Cerebellar cortex (tissue), 1 donor: ENCODE measurements around the gene IGFLR1.
"Not testable (repeated sequence)": the region's sequence is repeated elsewhere in the genome, so short reads cannot be mapped to it uniquely, and the experiment has no call there.

ENCODE experiments used
- DNase-seq: peaks from one replicate; pipeline ENCODE4 v3.0.0-alpha.2; 2015; ENCODE audit warnings: low spot score

IGFLR1 gene

GRCh38 chr19:35739275-35740107 lies 2.8 kb downstream of the IGFLR1 start:
- DNase-seq = no peak

DNA sequence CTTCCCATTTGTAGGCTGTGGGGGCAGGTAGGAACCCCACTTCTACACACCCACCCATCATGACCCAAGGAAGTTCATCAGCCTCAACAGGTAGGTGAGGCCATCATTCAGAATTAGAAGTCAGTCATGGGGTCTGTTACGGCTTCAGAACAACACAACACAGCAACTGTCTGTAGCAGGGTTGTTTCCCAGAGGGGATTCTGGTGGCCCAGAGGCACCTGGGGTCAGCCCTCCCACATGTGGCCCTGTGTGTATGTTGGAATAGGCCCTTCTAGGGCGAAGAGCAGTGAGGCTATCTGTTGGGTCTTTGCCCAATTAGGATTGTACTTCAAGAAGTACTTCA lies 3.4 kb downstream of the IGFLR1 start:
- DNase-seq = no peak

- DNase-seq = no peak
These were observed 4.0 kb downstream of the IGFLR1 start for GRCh38 chr19:35738021-35738886.

GRCh38 chr19:35736913-35737886 lies 5.1 kb downstream of the IGFLR1 start:
- DNase-seq = no peak

DNA sequence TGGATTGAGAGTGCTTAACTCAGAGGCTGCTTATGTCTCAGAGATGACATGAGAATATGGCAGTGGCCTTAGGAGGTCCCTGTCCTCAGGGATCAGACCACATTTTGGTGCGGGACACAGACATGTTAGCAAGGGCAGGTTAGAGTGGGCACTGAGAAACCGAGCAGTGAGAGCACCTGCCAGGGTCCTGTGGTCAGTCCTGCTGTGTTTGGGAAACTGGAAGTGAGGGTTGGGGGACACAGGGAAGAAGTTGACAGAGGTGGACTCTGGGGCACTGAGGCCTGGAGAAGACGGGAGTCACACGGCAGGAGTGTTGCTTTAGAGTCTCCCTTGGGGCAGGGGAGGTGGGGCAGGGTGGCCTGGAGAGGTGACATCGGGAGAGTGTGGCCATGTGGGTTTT lies 7.4 kb downstream of the IGFLR1 start:
- no peak for DNase-seq

DNA sequence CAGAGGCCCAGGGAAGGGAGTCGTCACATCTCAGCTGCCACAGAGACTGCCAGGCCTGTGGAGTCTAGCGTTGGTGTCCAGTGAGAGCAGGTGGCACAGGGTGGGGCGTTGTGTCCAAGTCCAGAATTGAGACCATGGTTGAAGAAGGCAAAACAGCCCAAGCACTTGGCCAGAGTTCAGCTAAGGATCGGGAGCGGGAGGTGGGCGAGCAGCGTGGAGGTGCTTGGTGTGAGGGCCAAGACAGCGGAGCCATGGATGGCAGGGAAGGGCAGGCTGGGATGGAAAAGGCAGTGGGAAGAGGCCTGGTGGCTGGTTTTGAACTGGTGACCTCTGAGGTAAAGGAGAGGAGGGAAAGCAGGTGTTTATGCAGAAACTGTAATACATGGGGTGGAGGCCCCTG lies 8.0 kb downstream of the IGFLR1 start:
- DNase-seq = no peak

- no peak for DNase-seq
These were observed 8.8 kb downstream of the IGFLR1 start for GRCh38 chr19:35733180-35734125.

DNA sequence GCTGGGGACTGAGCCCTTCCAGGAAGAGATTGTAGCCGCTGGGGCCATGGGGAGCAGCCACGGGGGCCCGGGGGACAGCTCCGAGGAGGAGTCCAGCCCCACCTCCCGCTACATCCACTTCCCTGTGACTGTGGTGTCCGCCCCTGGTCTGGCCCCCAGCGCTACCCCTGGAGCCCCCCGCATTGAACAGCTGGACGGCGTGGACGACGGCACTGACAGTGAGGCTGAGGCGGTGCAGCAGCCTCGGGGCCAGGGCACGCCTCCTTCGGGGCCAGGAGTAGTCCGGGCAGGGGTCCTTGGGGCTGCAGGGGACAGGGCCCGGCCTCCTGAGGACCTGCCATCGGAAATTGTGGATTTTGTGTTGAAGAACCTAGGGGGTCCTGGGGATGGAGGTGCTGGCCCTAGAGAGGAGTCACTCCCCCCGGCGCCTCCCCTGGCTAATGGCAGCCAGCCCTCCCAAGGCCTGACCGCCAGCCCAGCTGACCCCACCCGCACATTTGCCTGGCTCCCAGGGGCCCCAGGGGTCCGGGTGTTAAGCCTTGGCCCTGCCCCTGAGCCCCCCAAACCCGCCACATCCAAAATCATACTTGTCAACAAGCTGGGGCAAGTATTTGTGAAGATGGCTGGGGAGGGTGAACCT lies 9.6 kb downstream of the IGFLR1 start:
- DNase-seq = no peak

- no peak for DNase-seq
These were observed 10.4 kb downstream of the IGFLR1 start for GRCh38 chr19:35731779-35732405.

DNA sequence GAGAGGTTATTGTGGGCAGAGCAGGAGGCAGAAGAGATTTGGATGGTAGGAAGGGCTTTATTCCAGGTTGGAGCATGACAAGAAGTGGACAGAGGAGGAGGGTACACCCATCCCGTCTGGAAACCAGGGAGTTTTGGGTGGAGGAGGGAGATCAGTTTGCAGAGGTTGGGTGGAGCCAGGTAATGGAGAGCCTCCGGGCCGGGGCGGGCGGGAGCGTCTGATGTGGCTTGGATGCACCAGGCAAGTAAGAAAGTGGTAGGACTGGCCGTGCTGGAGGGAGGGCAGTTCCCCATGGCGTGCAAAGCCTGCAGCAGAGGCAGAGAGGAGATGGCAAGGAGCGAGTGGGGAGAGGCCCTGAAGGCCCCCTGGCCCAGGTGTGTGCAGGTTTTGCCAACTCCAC lies 10.9 kb downstream of the IGFLR1 start:
- no peak for DNase-seq

DNA sequence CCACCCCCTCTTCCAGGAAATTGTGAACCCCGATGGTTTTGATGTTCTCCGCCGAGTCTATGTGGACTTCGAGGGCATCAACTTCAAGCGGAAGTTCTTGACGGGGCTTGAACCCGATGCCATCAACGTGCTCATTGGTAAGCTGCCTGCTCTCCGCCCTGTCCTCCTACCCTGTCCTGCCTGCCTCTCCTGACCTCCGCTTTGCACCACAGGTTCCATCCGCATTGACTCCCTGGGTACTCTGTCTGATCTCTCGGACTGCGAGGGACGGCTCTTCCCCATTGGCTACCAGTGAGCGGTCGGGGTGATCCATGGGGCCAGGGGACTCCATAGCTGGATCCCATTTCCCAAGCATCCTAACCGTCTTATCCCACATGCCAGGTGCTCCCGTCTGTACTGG lies 11.9 kb downstream of the IGFLR1 start:
- DNase-seq = no peak

DNA sequence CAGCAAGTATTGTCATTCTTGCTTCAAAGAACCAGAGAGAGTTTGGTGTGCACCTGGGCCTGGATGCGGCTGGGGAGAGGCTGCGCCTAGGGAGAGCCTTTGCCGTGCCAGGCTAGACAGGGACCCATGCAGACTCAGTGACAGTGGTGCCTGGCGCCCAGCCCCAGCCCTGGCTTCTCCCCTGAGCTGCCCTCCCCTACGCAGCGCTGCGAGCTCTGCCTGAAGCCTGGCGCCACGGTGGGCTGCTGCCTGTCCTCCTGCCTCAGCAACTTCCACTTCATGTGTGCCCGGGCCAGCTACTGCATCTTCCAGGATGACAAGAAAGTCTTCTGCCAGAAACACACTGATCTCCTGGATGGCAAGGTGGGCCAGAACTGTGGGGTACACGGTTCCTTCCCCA lies 12.5 kb downstream of the IGFLR1 start:
- no peak for DNase-seq

- DNase-seq = no peak
These were observed 13.2 kb downstream of the IGFLR1 start for GRCh38 chr19:35729021-35729420.

DNA sequence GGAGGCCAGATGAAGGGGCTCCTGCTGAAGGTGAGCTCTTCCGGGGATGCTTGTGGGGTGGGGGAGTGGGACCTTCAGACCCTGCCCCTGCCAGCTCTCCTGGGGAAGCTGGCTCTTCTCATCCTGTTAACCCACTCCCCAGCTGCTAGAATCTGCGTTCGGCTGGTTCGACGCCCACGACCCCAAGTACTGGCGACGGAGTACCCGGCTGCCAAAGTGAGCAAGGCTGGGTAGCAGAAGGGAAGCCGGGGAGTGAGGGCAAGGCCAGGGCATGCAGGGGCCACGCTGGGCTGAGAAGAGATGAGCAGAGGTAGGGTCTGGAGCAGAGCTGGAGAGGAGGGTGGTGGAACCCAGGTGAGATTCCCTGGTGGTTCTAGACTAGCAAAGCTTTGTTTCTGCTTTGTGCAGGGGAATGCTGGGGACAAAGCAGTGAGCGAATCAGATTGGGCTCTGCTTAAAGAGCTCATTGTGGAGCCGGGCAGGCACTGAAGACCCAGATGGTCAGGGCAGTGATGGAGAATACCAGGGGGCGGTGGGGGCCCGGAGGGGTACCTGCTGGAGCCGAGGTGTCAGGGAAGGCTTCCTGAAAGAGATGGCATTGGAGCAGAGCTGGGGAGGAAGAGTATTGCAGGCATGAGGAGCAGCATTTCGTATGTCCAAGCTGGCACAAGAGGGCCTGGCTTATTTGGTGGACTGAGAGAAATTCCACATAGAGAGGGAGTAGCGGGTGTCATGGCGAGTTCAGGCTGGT lies 14.1 kb downstream of the IGFLR1 start:
- DNase-seq = no peak

- no peak for DNase-seq
These were observed 14.9 kb downstream of the IGFLR1 start for GRCh38 chr19:35727053-35727955.

- no peak for DNase-seq
These were observed 16.9 kb downstream of the IGFLR1 start for GRCh38 chr19:35725216-35725861.

DNA sequence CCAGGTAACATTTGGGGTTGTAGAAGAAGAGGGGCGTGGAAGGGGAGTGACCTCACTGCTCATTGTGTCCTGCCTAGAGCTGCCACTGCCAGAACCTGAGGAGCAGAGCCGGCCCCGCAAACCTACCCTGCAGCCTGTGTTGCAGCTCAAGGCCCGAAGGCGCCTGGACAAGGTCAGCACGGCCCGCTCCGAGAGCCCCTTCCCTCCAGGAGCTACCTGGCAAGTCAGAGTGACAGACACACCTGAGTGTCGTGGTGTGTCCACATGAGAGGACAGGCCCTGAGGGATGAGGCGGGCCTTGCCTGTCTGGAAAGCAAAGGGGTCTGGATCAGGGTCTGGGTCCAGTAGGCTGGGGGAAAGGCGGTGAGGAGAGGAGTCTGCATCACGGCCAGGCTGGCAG lies 17.7 kb downstream of the IGFLR1 start:
- DNase-seq = no peak

DNA sequence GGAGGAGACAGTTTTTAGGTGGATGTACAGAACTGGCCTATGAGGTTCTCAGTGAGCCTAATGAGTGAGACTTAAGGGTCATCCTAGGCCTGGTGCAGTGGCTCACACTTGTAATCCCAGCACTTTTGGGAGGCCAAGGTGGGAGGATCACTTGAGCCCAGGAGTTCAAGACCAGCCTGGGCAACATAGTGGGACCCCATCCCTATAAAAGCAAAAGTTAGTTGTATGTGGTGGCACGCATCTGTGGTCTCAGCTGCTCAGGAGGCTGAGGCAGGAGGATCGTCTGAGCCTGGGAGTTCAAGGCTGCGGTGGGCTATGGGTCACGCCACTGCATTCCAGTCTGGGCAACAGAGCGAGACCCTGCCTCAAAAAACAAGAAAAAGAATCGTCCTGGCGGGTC lies 18.1 kb downstream of the IGFLR1 start:
- not testable (repeated sequence) for DNase-seq
